HEK293 (cell line): ENCODE results near the gene NXPH4.

Experiments used
- ATF2 ChIP-seq: fragments of 450-650 bp; formaldehyde crosslinking; IDR thresholded peaks from 2 replicates; pipeline ENCODE4 v1.5.1; 2016; ENCODE audit warnings: missing biosample characterization, missing genetic modification characterization, low read depth
- CTCF ChIP-seq: fragments of 450-650 bp; formaldehyde crosslinking; IDR thresholded peaks from 2 replicates; pipeline ENCODE4 v1.5.1; 2016; ENCODE audit warnings: missing biosample characterization, missing genetic modification characterization
- REST ChIP-seq: fragments of 450-650 bp; formaldehyde crosslinking; IDR thresholded peaks from 2 replicates; pipeline ENCODE4 v1.5.1; 2016; ENCODE audit warnings: missing biosample characterization, missing genetic modification characterization
- ZBTB11 ChIP-seq: fragments of 450-650 bp; formaldehyde crosslinking; conservative IDR thresholded peaks from 2 replicates; pipeline ENCODE4 v1.5.1; 2016; ENCODE audit warnings: low read depth, missing biosample characterization, missing genetic modification characterization
- ZNF23 ChIP-seq: fragments of 450-650 bp; formaldehyde crosslinking; IDR thresholded peaks from 2 replicates; pipeline ENCODE4 v1.5.1; 2016; ENCODE audit warnings: missing biosample characterization, missing genetic modification characterization, borderline replicate concordance
- ZNF274 ChIP-seq, 2 experiments: fragments of 200-500 bp in 1 of 2; fragments of 450-650 bp in 1 of 2; sonication (Bioruptor generic) in 1 of 2; formaldehyde crosslinking in 1 of 2; IDR thresholded peaks; 2 replicates each; pipeline versions ENCODE4 v1.5.1 to v1.6.1; 2014 to 2016; ENCODE audit warnings: borderline replicate concordance in 1 of 2, inconsistent platforms in 1 of 2, low read length in 1 of 2, missing biosample characterization in 1 of 2, missing genetic modification characterization in 1 of 2
- ZNF555 ChIP-seq: fragments of 450-650 bp; formaldehyde crosslinking; conservative IDR thresholded peaks from 2 replicates; pipeline ENCODE4 v1.5.1; 2017; ENCODE audit warnings: missing biosample characterization, mild to moderate bottlenecking, missing genetic modification characterization, inconsistent platforms
- TF ChIP-seq, protein P1 (sequence below): fragments of 450-650 bp; formaldehyde crosslinking; IDR thresholded peaks from 2 replicates; pipeline ENCODE4 v1.5.1; 2016; ENCODE audit warnings: missing biosample characterization, missing genetic modification characterization

- TF ChIP-seq CTCF (no peak), ZNF23 (tag by site-specific recombination) (no peak), REST (tag by site-specific recombination) (no peak), ATF2 (tag by site-specific recombination) (no peak), ZBTB11 (tag by site-specific recombination) (no peak), ZNF274 (IDR thresholded peaks at IDR 0.05; ENCODE audit: low read length) (no peak), ZNF274 (tag by site-specific recombination; IDR thresholded peaks at IDR 0.05; ENCODE audit: borderline replicate concordance) (no peak), ZNF555 (tag by site-specific recombination) (no peak)
- TF ChIP-seq, protein P1, sequence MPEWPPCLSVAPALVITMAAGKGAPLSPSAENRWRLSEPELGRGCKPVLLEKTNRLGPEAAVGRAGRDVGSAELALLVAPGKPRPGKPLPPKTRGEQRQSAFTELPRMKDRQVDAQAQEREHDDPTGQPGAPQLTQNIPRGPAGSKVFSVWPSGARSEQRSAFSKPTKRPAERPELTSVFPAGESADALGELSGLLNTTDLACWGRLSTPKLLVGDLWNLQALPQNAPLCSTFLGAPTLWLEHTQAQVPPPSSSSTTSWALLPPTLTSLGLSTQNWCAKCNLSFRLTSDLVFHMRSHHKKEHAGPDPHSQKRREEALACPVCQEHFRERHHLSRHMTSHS (tag by site-specific recombination): no peak
Measured at GRCh38 chr12:57262126-57262822, 45.7 kb downstream of the NXPH4 start.
